IPS-15b (cell line): ENCODE data around the gene FDXR.
A peak's percentile ranks its signal among the peaks of the same experiment; 100 is the strongest.

ENCODE experiments used
- H3K27me3 ChIP-seq: one replicate; pipeline ENCODE4 v1.6.1; 2013; ENCODE audit warnings: low read length; ENCODE audit not compliant: control insufficient read depth, insufficient read depth
- H3K36me3 ChIP-seq: one replicate; pipeline ENCODE4 v1.6.1; 2013; ENCODE audit warnings: low read length; ENCODE audit not compliant: control insufficient read depth, insufficient read depth
- H3K4me1 ChIP-seq: one replicate; pipeline ENCODE4 v1.6.1; 2013; ENCODE audit warnings: mild to moderate bottlenecking, low read length; ENCODE audit not compliant: control insufficient read depth, insufficient read depth
- H3K4me3 ChIP-seq: one replicate; pipeline ENCODE4 v1.5.1; 2013; ENCODE audit warnings: low read depth, low read length
- H3K9ac ChIP-seq: one replicate; pipeline ENCODE4 v1.6.1; 2013; ENCODE audit warnings: low read depth, mild to moderate bottlenecking, low read length
- H3K9me3 ChIP-seq: one replicate; pipeline ENCODE4 v1.6.1; 2013; ENCODE audit warnings: mild to moderate bottlenecking, low read length; ENCODE audit not compliant: control insufficient read depth, insufficient read depth

FDXR gene

GRCh38 chr17:74892974-74893911 is 20.4 kb upstream of the FDXR start, which contains the start of gene FADS6:
Gene FADS6, minus strand, starts transcription at chr17:74893633. Its CDS starts 38 bp downstream, at chr17:74893595.
- Histone ChIP-seq H3K9ac (no peak within 1 kb of the TSS), H3K27me3 (peaks cover 44% of the 10 kb centered on the region), H3K36me3 (no peaks in the 10 kb centered on the region), H3K9me3 (no peaks in the 10 kb centered on the region), H3K4me3 (peak within 1 kb of the TSS; percentile 75), H3K4me1 (peaks cover 3% of the 10 kb centered on the region)

DNA sequence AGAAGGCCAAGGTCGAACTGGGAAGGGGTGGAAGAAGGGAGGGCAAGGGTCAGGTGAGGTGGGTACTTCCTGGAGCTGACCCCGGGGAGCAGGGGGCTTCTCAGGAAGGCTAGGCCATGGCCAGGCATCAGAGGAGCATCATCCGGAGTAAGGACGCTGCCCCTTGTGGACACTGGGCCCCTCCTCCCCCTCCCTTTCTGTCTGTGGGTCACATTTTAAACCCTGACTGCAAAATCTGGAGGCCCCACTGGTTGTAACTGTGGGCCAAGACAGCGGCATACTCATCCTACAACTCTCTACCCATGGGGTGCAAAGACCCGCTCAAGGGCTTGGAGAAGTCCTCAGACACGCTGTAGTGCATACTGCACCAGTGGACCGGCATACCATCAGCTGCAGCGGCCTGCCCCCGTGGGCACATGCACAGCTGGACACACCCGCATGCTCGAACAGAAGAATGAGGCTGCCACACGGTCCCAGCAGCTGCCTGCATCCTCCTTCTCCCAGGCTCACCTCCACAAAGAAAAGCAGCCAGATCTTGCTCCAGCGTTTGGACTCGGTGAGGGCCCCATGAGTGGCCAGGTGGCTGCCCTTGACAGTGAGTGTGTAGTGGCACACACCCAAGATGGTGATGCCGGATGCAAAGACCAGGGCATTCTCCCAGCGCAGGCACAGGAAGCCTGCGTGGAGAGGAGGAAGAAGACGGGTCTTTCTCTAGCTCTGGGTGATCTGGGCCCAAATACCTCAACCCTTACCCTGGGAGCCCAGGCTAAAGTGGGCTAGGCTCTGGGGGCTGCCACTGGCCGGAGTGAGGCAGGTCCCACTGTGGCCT is 19.4 kb upstream of the FDXR start:
- Histone ChIP-seq H3K4me1 (peaks cover 3% of the 10 kb centered on the region), H3K9me3 (no peaks in the 10 kb centered on the region), H3K36me3 (no peaks in the 10 kb centered on the region), H3K4me3 (peak overlapping the region; percentile 75), H3K9ac (no peak overlapping the region), H3K27me3 (peaks cover 44% of the 10 kb centered on the region)

DNA sequence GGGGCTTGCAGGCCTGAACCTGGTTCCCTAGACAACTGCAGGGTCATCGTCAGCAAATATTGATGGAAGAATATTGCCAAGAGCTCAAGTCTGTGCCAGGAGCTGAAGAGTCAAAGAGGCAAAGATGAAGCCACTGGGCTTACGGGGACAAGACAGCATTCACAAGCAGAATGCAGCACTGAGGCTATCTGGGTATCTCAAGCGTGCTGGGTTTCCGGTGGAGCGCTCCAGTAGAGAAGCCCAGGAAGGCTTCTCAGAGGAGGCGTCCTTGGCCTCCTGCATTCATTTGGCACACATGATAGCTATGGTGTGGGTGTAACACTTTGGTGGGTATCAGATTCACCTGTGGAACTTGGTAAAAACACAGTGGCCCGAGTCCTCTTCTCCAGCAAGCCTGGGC is 17.8 kb upstream of the FDXR start:
- Histone ChIP-seq H3K9me3 (no peaks in the 10 kb centered on the region), H3K9ac (no peak overlapping the region), H3K27me3 (peaks cover 33% of the 10 kb centered on the region)

GRCh38 chr17:74888469-74888868 is 15.7 kb upstream of the FDXR start:
- H3K9me3 ChIP-seq = no peaks in the 10 kb centered on the region
- H3K36me3 ChIP-seq = no peaks in the 10 kb centered on the region
- peaks cover 20% of the 10 kb centered on the region for H3K27me3 ChIP-seq
- no peak overlapping the region for H3K9ac ChIP-seq
- H3K4me3 ChIP-seq = no peak overlapping the region
- H3K4me1 ChIP-seq = no peaks in the 10 kb centered on the region

More for the DNA sequence above, 17.8 kb upstream of the FDXR start:
- Histone ChIP-seq H3K36me3 (no peaks in the 10 kb centered on the region), H3K4me1 (peaks cover 3% of the 10 kb centered on the region), H3K4me3 (no peak overlapping the region)

GRCh38 chr17:74883241-74883745 is 10.5 kb upstream of the FDXR start:
- peaks cover 8% of the 10 kb centered on the region for H3K27me3 ChIP-seq
- H3K4me1 ChIP-seq = peaks cover 7% of the 10 kb centered on the region
- H3K4me3 ChIP-seq = no peak overlapping the region
- H3K9me3 ChIP-seq = no peaks in the 10 kb centered on the region
- no peaks in the 10 kb centered on the region for H3K36me3 ChIP-seq
- H3K9ac ChIP-seq = no peak overlapping the region

DNA sequence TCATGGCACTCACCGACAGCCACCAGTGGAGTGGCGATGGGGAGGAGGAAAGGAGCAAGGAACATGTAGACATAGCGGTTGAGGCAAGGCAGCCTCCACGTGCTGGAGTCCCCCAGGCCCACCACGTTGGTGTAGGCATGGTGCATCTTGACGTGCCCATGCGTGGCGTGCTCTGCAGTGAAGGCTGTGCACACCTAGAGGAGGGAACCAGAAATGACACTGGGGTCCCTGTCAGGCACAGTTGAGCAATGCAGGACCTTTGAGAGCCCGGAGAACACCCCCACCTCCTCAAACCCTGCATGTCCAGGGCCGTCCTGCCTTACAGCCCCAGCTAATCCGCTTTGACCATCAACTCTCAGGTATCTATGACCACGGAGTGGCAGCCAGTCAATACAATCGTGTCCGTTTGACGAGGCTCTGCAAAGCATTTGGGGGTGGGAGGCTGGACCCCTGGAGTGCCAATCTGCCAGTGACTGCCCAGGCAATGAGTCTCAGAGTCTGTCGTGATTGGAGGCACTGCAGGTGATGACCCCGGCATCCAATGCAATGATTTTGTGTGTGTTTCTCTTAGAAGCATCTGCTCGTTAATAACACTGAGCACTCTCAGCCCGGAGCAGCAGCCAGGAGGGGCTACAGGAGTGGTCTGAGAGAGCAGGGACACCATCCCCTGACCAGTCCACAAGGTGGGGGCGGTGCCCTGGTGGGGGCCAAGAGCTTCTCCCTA is 9.9 kb upstream of the FDXR start:
- Histone ChIP-seq H3K36me3 (no peaks in the 10 kb centered on the region), H3K4me3 (no peak overlapping the region), H3K4me1 (peaks cover 7% of the 10 kb centered on the region), H3K9ac (no peak overlapping the region), H3K9me3 (no peaks in the 10 kb centered on the region), H3K27me3 (peaks cover 8% of the 10 kb centered on the region)

- no peaks in the 10 kb centered on the region for H3K36me3 ChIP-seq
- H3K9me3 ChIP-seq = no peaks in the 10 kb centered on the region
- peaks cover 8% of the 10 kb centered on the region for H3K27me3 ChIP-seq
- no peak overlapping the region for H3K9ac ChIP-seq
- no peak overlapping the region for H3K4me3 ChIP-seq
- H3K4me1 ChIP-seq = peaks cover 7% of the 10 kb centered on the region
Measured at GRCh38 chr17:74881073-74881472, 8.3 kb upstream of the FDXR start.

DNA sequence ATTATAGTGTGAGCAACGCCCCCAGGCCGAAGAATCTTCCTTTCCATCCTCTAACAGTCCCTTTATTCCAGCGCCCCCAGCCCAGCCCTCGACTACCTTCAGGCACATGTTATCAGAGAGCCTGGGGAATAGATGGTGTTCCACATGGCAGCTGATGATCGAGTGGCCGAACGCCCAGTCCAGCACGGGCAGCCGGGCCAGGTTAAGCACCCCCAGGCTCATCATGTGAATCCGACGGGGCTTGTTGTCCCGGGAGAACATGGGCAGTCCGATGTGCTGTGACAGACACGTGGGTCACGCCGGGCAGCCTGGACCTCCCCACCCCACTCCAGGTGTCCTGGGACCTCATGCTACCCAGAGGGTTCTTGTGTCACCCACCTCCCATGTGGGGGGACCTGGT is 6.5 kb upstream of the FDXR start:
- Histone ChIP-seq H3K27me3 (peaks cover 8% of the 10 kb centered on the region), H3K9me3 (no peaks in the 10 kb centered on the region), H3K36me3 (no peaks in the 10 kb centered on the region), H3K4me1 (peaks cover 10% of the 10 kb centered on the region), H3K9ac (no peak overlapping the region), H3K4me3 (no peak overlapping the region)

- Histone ChIP-seq H3K36me3 (no peaks in the 10 kb centered on the region), H3K9ac (no peak overlapping the region), H3K4me3 (no peak overlapping the region), H3K27me3 (peaks cover 8% of the 10 kb centered on the region), H3K4me1 (peaks cover 10% of the 10 kb centered on the region), H3K9me3 (no peaks in the 10 kb centered on the region)
Measured at GRCh38 chr17:74878658-74879057, 5.9 kb upstream of the FDXR start.

- H3K9ac ChIP-seq = no peak overlapping the region
Measured at GRCh38 chr17:74877592-74878548, 5.1 kb upstream of the FDXR start.

More at GRCh38 chr17:74877592-74878548, 5.1 kb upstream of the FDXR start:
- no peak overlapping the region for H3K4me3 ChIP-seq
- H3K4me1 ChIP-seq = peaks cover 4% of the 10 kb centered on the region
- peaks cover 8% of the 10 kb centered on the region for H3K27me3 ChIP-seq
- no peaks in the 10 kb centered on the region for H3K36me3 ChIP-seq
- no peaks in the 10 kb centered on the region for H3K9me3 ChIP-seq
